K562 (cell line): ENCODE results near the gene PPP1R3C. TPM values are rescaled to one million over a fixed set of nuclear protein-coding genes. Genes with fewer than 3 reads are reported as not detected.

Experiments used
- CTCF ChIP-seq, 3 experiments: IDR thresholded peaks in 2 of 3; conservative IDR thresholded peaks in 1 of 3; 2 replicates each; pipeline ENCODE4 v1.5.1; 2011 to 2012; ENCODE audit warnings: low read length in 3 of 3, mild to moderate bottlenecking in 3 of 3, control low read depth in 2 of 3, improper control_type of control experiment in 1 of 3, inconsistent platforms in 1 of 3, low read depth in 1 of 3, mixed read lengths in 1 of 3, moderate library complexity in 1 of 3; ENCODE audit not compliant: insufficient read depth in 2 of 3
- HDGF ChIP-seq: fragments of 450-650 bp; IDR thresholded peaks from 2 replicates; pipeline ENCODE4 v1.6.1; 2016
- PYGO2 ChIP-seq: fragments of 450-650 bp; IDR thresholded peaks from 2 replicates; pipeline ENCODE4 v1.6.1; 2016; ENCODE audit warnings: mild to moderate bottlenecking, missing genetic modification characterization, moderate library complexity, missing compliant biosample characterization
- SMAD1 ChIP-seq: fragments of 150-350 bp; IDR thresholded peaks from 2 replicates; pipeline ENCODE4 v1.6.1; 2014; ENCODE audit warnings: low read length, low read depth; ENCODE audit not compliant: partially characterized antibody
- SMC3 ChIP-seq: conservative IDR thresholded peaks from 2 replicates; pipeline ENCODE4 v1.6.1; 2011; ENCODE audit warnings: low read depth, low read length, improper control_type of control experiment; ENCODE audit not compliant: insufficient read depth
- ZBTB1 ChIP-seq: sonication (generic); formaldehyde crosslinking; IDR thresholded peaks from 2 replicates; pipeline ENCODE4 v1.8.1; 2023; ENCODE audit warnings: missing genetic modification reagents, low read depth, mild to moderate bottlenecking, borderline replicate concordance
- ZHX1 ChIP-seq: fragments of 150-350 bp; conservative IDR thresholded peaks from 2 replicates; pipeline ENCODE4 v1.6.1; 2014; ENCODE audit warnings: low read length
- ZNF408 ChIP-seq: fragments of 250-450 bp; sonication (Bioruptor Pico); IDR thresholded peaks from 2 replicates; pipeline ENCODE4 v1.4.0; 2020; ENCODE audit warnings: low read depth, mild to moderate bottlenecking, moderate library complexity
- ZNF699 ChIP-seq: fragments of 250-450 bp; sonication (Bioruptor Pico); IDR thresholded peaks from 2 replicates; pipeline ENCODE4 v1.8.0; 2021; ENCODE audit warnings: mild to moderate bottlenecking, moderate library complexity; ENCODE audit not compliant: insufficient replicate concordance
- polyA plus RNA-seq, 8 experiments: library from polyadenylated mRNA; depleted of rRNA in 4 of 8; stranded (reverse) in 5 of 8; unstranded in 3 of 8; fragments of >200 nt; fragmentation: Nextera tagmentation in 2 of 8; fragmentation: Illumina TruSeq in 1 of 8; extraction: Ambion mirVana in 2 of 8; extraction: Trizol in 1 of 8; gene quantifications; 2 replicates each; pipeline versions ENCODE4 v1.2.1 to v1.2.3, GENCODE V29; 2011 to 2014; ENCODE audit warnings: inconsistent platforms in 1 of 8, missing spikeins in 1 of 8
- total RNA-seq, 7 experiments: library from RNA; depleted of rRNA in 6 of 7; stranded (reverse); fragments of >200 nt in 6 of 7; fragmentation: Illumina TruSeq in 2 of 7; extraction: Trizol in 2 of 7; gene quantifications; 2 replicates each; pipeline versions ENCODE4 v1.2.1 to v1.2.3, GENCODE V29; 2011 to 2021; ENCODE audit warnings: low replicate concordance in 1 of 7
- TF ChIP-seq, protein P1 (sequence below): fragments of 250-450 bp; sonication (Bioruptor Pico); IDR thresholded peaks from 2 replicates; pipeline ENCODE4 v1.4.0; 2020; ENCODE audit warnings: mild to moderate bottlenecking, moderate library complexity

The PPP1R3C gene
- total and polyA plus RNA-seq, 9 of the 15 experiments (the other 6 are each of a cell fraction or from before 2014, with no cell fraction given): 0.06 to 0.24 (median 0.12) TPM; not detected in 3

DNA sequence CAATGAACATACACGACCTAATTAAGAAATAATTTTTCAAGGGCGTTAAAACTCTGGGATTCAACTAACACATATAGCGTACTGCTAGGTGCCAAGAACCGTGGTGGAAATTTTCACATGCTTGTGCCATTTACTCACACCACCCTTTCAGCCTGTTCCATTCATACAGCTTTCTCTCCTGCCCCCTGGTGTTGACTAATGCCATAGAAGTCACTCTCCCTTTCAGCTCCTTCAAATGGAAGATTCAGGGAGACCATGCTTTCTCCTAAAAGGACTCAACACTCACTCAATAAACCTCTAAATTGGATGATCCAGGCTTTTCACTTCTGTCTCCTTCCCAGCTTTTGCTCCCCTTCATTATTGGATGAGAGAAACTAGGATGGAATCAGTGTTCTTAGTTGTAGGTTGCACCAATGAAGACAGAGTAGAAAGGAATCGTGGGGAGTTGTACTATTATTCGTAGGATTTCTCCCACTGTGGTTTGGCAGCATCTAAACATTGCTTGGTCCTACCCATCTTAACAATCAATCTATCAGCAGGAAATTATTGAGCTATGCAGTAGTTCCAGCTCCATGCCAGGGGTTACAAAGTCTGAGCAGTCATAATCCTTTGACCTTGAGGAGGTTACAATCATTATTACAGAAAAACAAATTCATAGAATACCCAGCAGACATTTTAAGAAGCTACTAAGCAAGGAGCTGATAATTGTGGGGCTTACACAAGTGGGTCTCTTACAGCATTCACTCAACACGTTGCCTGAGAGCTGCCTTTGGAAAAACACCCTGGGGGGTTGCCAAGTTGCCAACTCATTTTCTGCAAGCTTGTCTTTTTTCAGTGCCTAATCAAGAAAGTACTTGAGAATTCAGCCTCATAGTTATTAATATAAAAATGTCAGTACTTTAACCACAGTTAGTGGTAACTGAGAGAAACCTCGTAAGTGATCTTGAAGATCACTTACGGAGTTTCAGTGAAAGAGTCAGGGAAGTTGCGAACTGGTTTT lies 2.8 kb upstream of the PPP1R3C start (continued):
- TF ChIP-seq ZNF699 (no peak), PYGO2 (tag) (no peak), SMAD1 (no peak), ZBTB1 (CRISPR knock-in tag) (no peak), SMC3 (peak; percentile 88), ZHX1 (no peak), CTCF (IDR thresholded peaks at IDR 0.05 in 2 of 3, conservative IDR thresholded peaks at IDR 0.05 in 1 of 3; ENCODE audit: insufficient read depth in 2 of 3, low read depth in 1 of 3, low read length in 3 of 3) (peak; percentile 63 to 81 (median 79); a peak in 5 of 6 replicates), HDGF (0 out of 2 replicates have a peak, but pooled peaks have one; percentile 27), ZNF408 (CRISPR knock-in tag) (no peak)
- TF ChIP-seq, protein P1, sequence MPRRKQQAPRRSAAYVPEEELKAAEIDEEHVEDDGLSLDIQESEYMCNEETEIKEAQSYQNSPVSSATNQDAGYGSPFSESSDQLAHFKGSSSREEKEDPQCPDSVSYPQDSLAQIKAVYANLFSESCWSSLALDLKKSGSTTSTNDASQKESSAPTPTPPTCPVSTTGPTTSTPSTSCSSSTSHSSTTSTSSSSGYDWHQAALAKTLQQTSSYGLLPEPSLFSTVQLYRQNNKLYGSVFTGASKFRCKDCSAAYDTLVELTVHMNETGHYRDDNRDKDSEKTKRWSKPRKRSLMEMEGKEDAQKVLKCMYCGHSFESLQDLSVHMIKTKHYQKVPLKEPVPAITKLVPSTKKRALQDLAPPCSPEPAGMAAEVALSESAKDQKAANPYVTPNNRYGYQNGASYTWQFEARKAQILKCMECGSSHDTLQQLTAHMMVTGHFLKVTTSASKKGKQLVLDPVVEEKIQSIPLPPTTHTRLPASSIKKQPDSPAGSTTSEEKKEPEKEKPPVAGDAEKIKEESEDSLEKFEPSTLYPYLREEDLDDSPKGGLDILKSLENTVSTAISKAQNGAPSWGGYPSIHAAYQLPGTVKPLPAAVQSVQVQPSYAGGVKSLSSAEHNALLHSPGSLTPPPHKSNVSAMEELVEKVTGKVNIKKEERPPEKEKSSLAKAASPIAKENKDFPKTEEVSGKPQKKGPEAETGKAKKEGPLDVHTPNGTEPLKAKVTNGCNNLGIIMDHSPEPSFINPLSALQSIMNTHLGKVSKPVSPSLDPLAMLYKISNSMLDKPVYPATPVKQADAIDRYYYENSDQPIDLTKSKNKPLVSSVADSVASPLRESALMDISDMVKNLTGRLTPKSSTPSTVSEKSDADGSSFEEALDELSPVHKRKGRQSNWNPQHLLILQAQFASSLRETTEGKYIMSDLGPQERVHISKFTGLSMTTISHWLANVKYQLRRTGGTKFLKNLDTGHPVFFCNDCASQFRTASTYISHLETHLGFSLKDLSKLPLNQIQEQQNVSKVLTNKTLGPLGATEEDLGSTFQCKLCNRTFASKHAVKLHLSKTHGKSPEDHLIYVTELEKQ: no peak
